HuH-7 (cell line): ENCODE data around the gene ASIC4.

Experiments
- DNase-seq: peaks from one replicate; pipeline ENCODE4 v3.0.0; 2011; ENCODE audit warnings: low spot score

The ASIC4 gene

GRCh38 chr2:219533930-219534661 lies 19.8 kb downstream of the ASIC4 start:
- DNase-seq, result no peak

DNA sequence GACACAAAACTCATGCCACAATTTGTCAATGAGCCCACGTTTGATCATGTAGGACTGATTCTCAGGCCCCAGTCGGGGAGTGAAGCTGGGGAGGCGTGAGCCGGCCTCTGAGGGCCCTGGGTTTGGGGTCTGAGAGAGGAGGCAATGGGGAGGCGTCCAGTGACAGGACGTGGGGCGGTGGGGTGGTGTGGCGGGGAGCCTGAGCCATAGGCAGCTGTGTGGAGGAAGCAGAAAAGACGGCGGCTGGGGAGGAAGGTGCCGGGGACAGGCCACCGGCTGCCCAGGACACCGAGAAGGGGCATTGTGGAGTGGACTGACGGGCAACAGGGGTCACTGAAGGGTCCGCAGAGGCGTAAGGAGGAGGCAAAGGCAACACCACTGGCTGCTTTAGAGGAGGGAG lies 22.1 kb downstream of the ASIC4 start:
- DNase-seq, result no peak

- no peak for DNase-seq
Observed at GRCh38 chr2:219536967-219537366, 22.7 kb downstream of the ASIC4 start.

DNA sequence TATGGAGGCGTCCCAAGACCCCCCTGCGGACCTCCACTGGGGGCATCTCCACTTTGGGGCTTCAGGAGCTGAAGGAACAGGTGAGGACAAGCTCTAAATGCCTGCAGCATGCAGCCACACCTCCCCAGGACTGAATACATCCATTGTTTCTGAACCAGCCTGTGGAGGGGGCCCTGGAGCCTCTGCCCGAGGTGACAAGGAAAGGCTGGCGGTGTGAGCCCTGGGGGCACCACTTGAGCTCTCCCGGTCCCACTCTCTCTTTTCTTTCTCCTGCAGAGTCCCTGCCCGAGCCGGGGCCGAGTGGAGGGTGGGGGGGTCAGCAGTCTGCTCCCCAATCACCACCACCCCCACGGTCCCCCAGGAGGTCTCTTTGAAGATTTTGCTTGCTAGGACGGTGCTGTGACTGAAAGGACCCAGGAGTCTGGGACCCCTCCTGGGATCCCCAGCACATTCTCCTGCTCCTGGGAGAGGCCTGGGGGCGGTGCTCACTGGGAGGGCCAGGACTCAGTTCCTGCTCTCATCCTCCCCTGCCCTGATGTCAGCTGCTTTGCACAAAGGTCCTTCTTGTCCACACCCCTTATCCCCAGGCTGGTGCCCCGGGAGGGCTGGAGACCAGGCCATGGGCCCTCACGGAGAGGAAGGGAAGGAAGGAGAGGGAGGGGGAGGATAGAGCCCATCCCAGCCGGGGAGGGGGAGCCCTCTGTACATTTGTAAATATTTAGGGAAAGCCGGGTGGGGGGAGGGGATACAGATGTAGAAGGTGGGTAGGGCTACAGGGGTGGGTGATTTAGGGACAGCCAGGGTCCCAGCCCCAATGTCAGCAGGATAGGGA lies 23.6 kb downstream of the ASIC4 start:
- no peak for DNase-seq

DNA sequence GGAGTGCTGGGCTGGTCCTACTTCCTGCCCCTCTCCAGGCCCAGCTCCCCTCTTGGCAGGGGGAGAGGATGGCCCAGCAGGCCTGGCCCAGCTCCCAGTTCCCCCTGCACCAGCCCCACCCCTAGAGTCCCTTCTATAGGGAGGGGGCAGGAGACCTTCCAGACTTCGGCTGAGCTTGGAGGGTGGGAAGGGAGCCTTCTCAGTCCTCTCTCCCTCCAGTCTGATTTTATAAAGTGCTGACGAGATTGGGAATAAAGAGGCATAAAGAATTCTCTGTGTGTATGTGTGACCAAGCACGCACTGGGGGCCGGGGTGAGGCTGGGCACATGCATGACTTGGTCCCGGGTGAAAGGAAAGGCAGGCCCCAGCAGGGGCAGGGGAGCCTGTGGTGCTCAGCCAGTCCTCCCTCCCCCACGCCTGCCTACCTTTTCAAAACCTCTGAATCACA lies 24.2 kb downstream of the ASIC4 start:
- no peak for DNase-seq

GRCh38 chr2:219538956-219539788 lies 24.9 kb downstream of the ASIC4 start:
- no peak for DNase-seq

DNA sequence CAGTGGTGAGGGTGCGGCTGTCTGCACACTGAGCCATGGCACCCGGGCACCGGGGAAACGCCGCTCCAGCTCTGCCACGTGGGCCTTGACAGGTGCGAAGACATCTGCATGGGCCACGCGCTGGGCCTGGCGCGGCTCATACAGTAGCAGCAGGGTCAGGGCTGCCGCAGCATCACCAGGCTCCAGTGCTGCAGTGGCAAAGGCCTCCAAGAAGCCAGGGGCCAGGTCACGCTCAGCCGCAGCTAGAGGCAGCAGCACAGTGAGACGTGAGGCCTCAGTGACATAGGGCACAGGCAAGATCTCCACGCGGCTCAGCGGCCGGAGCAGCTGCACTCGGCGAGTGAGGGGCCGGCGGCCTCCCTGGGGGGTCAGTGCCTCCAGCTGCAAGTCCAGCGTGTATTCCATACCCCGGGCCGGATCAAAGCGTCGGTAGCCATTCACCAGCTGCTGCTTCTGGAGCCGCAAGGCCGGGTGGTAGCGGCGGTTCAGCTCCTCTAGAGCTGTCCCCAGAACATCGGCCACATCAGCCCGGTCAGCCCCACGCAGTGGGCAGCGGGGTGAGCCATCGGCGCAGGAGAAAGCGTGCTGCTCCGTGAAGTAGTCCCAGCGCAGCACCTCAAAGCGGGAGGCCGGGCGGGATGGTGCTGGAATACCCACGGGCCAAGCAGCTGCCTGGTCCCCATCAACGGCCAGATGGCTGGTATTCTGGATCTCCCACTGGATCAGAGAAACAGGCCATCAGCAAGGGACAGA lies 25.8 kb downstream of the ASIC4 start:
- DNase-seq, result no peak

GRCh38 chr2:219540784-219541504 lies 26.7 kb downstream of the ASIC4 start:
- DNase-seq, result no peak

- peak; percentile 96 for DNase-seq
Observed at GRCh38 chr2:219541611-219542180, 27.4 kb downstream of the ASIC4 start.

GRCh38 chr2:219542931-219543595 lies 28.8 kb downstream of the ASIC4 start:
- peak; percentile 65 for DNase-seq

DNA sequence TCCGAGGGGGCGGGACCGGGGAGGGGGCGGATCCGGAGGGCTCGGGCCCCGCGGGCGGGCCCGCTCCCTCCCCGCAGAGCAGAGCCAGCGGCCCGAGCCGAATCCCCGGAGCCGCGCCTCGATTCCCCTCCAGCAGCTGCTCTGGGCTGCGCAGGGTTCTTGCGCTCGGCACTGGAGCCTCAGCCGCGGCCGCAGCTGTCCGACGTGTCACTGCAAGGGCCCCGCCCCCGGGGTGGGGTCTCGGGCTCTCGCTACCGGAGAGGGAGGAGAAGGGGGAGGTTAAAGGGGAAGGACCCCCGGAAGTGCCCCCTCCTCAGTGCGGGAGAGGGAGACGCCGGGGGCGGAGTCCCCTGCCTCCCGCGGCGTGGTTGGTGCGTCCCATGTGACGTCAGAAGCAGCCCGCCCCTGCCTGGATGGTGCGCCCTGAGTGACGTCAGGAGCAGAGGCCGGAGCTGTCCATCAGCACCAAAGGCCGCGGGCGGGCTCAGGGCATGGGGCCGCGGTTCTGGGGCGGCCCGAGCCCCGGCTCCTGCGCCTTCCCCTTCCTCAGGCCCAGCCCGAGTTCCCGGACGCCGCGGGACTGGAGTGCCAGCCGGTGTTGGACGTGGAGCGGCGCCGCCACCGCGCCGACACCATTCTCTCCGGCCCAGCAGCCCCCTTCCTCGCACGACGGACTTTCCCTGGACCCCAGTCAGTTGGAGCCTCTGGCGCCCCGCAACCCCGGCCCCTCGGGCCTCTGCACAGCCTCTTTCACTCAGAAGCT lies 29.5 kb downstream of the ASIC4 start, which contains the start of the genes CHPF and TMEM198:
Gene CHPF (minus strand): TSS at position 214 of the 763 bp plus-strand sequence. CDS start 271 bp downstream, outside the sequence.
Gene TMEM198 (plus strand): TSS at position 433 of the 763 bp plus-strand sequence. CDS start 700 bp downstream, outside the sequence.
- DNase-seq, result peak; percentile 100

DNA sequence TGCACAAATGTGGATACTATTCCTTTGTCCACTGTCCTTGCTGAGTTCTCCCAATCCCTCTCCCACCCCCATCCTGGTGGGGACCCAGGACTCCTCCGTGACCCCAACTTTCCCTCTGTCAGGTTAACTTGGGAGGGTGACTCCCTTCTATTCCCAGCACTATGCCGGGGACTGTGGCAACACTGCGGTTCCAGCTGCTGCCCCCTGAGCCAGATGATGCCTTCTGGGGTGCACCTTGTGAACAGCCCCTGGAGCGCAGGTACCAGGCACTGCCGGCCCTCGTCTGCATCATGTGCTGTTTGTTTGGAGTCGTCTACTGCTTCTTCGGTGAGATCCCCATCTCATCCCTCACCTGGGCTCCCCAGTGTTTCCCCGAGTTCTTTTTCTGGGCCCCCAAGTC lies 30.3 kb downstream of the ASIC4 start:
- no peak for DNase-seq

- no peak for DNase-seq
Observed at GRCh38 chr2:219545295-219545942, 31.1 kb downstream of the ASIC4 start.

DNA sequence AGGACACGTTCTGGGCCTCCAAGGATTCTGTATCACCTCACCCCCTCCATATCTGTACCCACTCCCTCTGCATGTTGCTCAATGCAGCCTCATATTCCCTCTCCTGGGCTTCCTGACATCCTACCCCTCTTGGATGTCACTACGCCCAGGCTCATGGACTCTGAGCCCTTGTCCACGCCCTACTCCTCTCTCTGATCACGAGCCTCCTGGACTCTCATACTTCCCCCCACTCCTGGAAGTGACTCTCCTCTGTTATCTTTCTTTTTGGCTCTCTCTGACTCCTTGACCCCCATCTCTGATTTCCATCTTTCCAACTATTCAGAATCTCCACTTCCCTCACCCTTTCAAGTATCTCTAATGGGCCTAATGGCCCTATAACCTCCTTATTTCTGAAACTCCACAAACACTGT lies 31.7 kb downstream of the ASIC4 start:
- no peak for DNase-seq

- DNase-seq, result no peak
Observed at GRCh38 chr2:219547621-219548020, 33.3 kb downstream of the ASIC4 start.

DNA sequence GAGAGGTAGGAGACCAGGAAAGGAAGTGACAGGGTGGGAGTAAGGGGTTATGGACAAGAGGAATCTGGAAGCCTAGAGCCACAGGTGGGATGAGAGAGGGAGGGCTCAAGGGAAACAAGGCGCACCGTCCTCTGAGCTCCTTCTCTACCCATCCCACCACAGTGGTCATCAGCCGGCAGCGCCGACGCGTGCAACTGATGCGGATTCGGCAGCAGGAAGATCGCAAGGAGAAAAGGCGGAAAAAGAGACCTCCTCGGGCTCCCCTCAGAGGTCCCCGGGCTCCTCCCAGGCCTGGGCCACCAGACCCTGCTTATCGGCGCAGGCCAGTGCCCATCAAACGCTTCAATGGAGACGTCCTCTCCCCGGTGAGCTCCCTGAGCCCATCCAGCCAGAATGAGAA lies 34.7 kb downstream of the ASIC4 start:
- DNase-seq, result no peak

GRCh38 chr2:219549619-219550018 lies 35.3 kb downstream of the ASIC4 start:
- no peak for DNase-seq
